Globus pallidus (tissue), 1 donor: ENCODE measurements around the gene TMEM74B.

ENCODE experiments used
- DNase-seq: peaks from one replicate; pipeline ENCODE4 v3.0.0-alpha.2; 2015; ENCODE audit warnings: low spot score

TMEM74B gene

DNA sequence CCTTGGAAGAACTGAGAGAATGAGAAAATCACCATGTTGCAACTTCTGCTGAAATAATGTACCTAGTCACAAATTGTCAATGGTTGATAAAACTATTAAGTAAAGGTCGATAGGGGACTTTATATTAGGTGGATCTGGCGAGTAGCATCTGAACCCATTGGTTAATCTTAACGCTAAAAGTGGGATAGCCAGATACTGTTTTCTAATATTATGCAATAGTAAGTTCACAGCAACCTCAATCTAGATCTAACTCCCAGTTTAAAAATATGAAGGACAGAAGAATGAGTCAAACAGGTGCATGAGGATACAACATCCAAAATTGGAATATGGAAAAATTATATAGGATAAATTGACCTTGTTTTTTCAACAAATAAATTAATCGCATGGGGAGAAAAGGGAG lies 47.5 kb downstream of the TMEM74B start:
- no peak for DNase-seq

DNA sequence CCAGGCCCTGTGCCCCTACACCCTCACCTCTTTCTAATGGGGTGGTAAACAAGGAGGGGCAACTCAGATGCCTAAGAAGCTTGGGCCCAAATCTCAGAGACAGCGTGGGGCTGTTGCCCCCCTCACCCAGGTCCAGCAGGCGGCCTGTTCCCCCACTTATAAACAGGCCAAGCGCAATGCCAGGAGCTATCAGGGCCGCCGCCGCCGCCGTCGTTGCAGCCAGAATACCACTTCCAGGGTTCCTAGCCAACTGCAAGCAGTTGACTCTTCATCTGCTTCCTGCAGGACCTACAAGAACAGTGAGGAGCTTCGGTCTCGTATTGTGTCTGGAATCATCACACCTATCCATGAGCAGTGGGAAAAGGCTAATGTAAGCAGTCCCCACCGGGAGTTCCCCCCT lies 49.9 kb downstream of the TMEM74B start:
- DNase-seq, result no peak

DNA sequence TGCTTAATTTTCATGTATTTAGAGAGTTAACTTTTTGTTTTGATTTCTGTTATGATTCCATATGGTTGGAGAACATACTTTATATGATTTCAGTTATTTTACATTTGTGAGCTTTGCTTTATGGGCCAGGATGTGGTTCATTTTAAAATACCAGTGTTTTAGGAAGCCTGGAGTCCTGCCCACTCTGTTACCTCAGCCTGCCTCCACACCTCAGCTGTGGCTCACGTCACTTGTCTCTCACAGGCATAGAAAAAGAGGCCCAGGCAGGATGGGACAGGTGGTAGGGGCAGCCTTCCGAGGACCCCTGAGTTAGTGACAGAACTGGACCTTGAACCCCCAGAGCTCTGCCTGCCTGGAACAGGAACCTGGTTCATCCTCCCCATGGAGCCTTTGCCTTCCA lies 50.4 kb downstream of the TMEM74B start:
- no peak for DNase-seq

DNA sequence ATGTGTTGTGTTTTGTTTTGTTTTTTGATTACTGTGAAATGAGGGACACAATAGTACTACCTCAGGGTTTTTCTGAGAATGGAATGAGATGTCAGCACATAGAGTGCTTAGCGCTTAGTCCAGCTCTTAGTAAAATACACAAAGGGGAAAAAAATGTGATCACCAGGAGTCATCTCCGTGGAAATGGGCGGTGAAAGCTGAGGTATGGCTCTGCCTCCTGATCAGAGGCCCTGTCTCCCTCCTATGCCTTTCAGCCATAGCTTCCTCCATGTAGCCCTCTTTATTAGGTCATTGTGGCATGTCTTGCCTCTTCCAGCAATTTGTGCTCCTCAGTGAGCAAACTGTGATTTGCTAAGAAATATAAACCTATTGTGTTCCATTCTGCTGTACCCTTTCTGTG lies 53.4 kb downstream of the TMEM74B start:
- no peak for DNase-seq

DNA sequence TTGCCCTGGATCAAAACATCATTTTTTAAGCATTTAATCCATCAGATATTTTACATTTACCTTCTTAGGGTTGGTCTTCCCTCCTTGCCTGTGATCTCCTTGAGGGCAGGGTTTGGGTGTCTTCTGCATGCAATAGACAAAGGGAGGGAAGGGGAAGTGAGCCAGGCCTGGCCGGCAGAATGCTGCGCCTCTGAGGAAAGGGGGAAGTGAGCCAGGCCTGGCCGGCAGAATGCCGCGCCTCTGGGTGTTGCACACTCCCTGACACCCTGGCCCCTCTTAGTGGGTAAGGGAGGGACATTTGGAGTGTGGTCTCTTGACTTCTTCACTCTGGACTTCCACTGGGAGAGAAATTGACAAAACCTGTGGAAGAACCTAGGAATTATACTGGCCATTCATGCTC lies 53.9 kb downstream of the TMEM74B start:
- DNase-seq, result no peak
